ENCODE results near the gene NOP56.

DNA sequence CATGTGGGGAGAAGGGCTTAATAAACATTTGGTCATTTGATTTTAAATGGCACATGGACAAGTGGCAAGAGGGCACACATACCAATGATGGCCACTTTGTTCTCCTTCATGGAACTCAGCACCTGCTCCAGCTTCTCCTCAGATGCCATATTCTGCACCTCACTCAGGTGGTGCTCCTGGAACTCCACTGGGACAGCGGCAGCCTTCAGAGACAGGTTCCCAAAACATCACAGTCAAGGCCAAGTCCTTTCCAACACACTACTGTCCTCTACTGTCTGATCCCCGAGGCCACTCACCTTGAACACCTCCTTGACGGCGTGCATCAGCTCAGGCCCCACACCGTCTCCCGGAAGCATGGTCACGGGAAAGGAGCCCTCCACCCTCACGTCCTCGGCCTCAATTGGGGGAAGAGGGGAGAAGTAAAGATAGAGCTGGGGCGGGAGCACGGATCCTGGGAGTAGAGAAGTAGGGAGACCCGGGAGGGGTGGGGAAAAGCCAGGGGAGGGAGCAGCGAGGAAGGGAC, 11.0 kb downstream of the NOP56 start:
- TF ChIP-seq CTCF (IDR thresholded peaks at IDR 0.05) (no peak), POLR2A (IDR thresholded peaks at IDR 0.05) (no peak), EP300 (IDR thresholded peaks at IDR 0.05) (no peak)
